Fibroblast of lung (primary cell): ENCODE data around the gene CNR1.

Experiments used
- CTCF ChIP-seq, 2 donors: IDR thresholded peaks in 1 of 2; conservative IDR thresholded peaks in 1 of 2; 1 replicate in 1 of 2; 2 replicates in 1 of 2; pipeline ENCODE4 v1.5.1; 2011 to 2012; ENCODE audit warnings: low read length in 2 of 2, control low read depth in 1 of 2, inconsistent platforms in 1 of 2, low read depth in 1 of 2, mild to moderate bottlenecking in 1 of 2
- EZH2 ChIP-seq: IDR thresholded peaks from 2 replicates; pipeline ENCODE4 v1.5.1; 2012; ENCODE audit warnings: low read length, control low read depth, mild to moderate bottlenecking; ENCODE audit errors: missing control alignments

- TF ChIP-seq CTCF (conservative IDR thresholded peaks at IDR 0.05 in 1 of 2, IDR thresholded peaks at IDR 0.05 in 1 of 2; ENCODE audit: low read depth in 1 of 2, low read length in 2 of 2) (no peak), EZH2 (no peak)
These were observed 2.1 kb downstream of the CNR1 start for GRCh38 chr6:88164061-88164460.
